DOHH2 (cell line): Measurements from ENCODE around the gene UBE2M.

Source experiments
- H3F3A ChIP-seq: fragments of 200-600 bp; sonication (generic), shearing (Covaris generic); 2 replicates; pipeline ENCODE4 v1.6.0; 2016; ENCODE audit warnings: antibody characterized with exemption, mild to moderate bottlenecking; ENCODE audit not compliant: control insufficient read depth, insufficient read depth
- H3K27ac ChIP-seq: fragments of 200-600 bp; sonication (generic); 2 replicates; pipeline ENCODE4 v1.5.1; 2014; ENCODE audit warnings: low read depth, mild to moderate bottlenecking, low read length, moderate library complexity
- H3K27me3 ChIP-seq: fragments of 200-600 bp; sonication (generic); 2 replicates; pipeline ENCODE4 v1.6.1; 2014; ENCODE audit warnings: mild to moderate bottlenecking, low read length, mixed read lengths; ENCODE audit not compliant: control insufficient read depth
- H3K36me3 ChIP-seq: fragments of 200-600 bp; sonication (generic); 2 replicates; pipeline ENCODE4 v1.6.1; 2014; ENCODE audit warnings: mild to moderate bottlenecking, low read length, moderate library complexity, mixed read lengths; ENCODE audit not compliant: control insufficient read depth
- H3K4me1 ChIP-seq: fragments of 200-600 bp; sonication (generic); 2 replicates; pipeline ENCODE4 v1.6.1; 2014; ENCODE audit warnings: mild to moderate bottlenecking, low read length, mixed read lengths; ENCODE audit not compliant: control insufficient read depth
- H3K4me2 ChIP-seq: fragments of 200-600 bp; sonication (generic); 2 replicates; pipeline ENCODE4 v1.6.0; 2014; ENCODE audit warnings: mild to moderate bottlenecking, low read length, moderate library complexity
- H3K4me3 ChIP-seq: fragments of 200-600 bp; sonication (generic); 2 replicates; pipeline ENCODE4 v1.5.1; 2014; ENCODE audit warnings: mild to moderate bottlenecking, low read length, mixed read lengths
- H3K79me2 ChIP-seq: fragments of 200-600 bp; sonication (generic); 2 replicates; pipeline ENCODE4 v1.6.1; 2014; ENCODE audit warnings: mild to moderate bottlenecking, low read length, mixed read lengths; ENCODE audit not compliant: control insufficient read depth
- H3K9me2 ChIP-seq: fragments of 200-600 bp; sonication (generic); replicated peaks from 2 replicates; pipeline ENCODE4 v1.6.1; 2014; ENCODE audit warnings: mild to moderate bottlenecking, low read length, mixed read lengths; ENCODE audit not compliant: control insufficient read depth
- H3K9me3 ChIP-seq: fragments of 200-600 bp; sonication (generic); 2 replicates; pipeline ENCODE4 v1.6.1; 2014; ENCODE audit warnings: antibody characterized with exemption, low read length, mixed read lengths; ENCODE audit not compliant: control insufficient read depth, insufficient read depth
- H4K20me1 ChIP-seq: fragments of 200-600 bp; sonication (generic); 2 replicates; pipeline ENCODE4 v1.6.0; 2014; ENCODE audit warnings: low read depth, mild to moderate bottlenecking, antibody characterized with exemption, low read length, moderate library complexity; ENCODE audit not compliant: control insufficient read depth, insufficient read depth
- EZH2phosphoT487 ChIP-seq: fragments of 200-600 bp; sonication (generic); IDR thresholded peaks from 2 replicates; pipeline ENCODE4 v1.6.1; 2017; ENCODE audit warnings: borderline replicate concordance, mild to moderate bottlenecking, antibody characterized with exemption, low read length, moderate library complexity, mixed read lengths
- TF ChIP-seq, protein P1 (sequence below): fragments of 200-600 bp; sonication (generic); IDR thresholded peaks from one replicate; pipeline ENCODE4 v1.5.1; 2014; ENCODE audit warnings: antibody characterized with exemption, mild to moderate bottlenecking, low read depth, low read length; ENCODE audit not compliant: poor library complexity, severe bottlenecking

UBE2M gene

DNA sequence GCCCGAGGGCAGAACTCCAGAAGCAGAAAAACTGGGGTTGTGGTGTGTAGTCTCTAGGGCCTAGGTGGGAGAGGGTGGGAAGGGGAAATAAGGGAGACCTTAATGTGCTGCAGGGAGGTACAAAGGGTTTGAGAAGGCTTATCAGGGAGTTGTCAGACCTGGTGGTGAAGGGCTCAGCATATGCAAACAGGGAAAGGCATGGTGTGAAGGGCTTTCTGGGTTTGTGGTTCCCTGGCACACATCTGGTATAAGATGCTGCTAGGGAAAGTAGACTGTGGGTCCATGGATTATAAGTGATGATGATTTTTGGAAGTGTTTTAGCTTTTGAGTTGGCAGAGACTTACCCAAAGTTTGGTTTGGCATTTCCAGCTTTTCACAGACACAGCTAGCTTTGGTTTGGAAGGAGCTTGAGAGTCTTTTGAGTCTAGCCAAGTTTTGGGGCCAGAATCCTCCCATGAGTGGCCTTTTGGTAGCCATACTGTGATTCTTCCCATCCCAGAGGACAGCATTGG is 12.3 kb downstream of the UBE2M start:
- Histone ChIP-seq H3K4me1 (peaks cover 27% of the 10 kb centered on the region), H3K36me3 (peaks cover 64% of the 10 kb centered on the region), H3K4me3 (peak overlapping the region; percentile 94), H3K27ac (peak overlapping the region; percentile 53; the same call in 1 of the 2 replicates), H3K27me3 (no peaks in the 10 kb centered on the region), H3K79me2 (peaks cover 54% of the 10 kb centered on the region), H3K4me2 (peak overlapping the region; percentile 91), H3K9me2 (no peaks in the 10 kb centered on the region), H3F3A (peaks cover 33% of the 10 kb centered on the region), H4K20me1 (peaks cover 26% of the 10 kb centered on the region), H3K9me3 (no peaks in the 10 kb centered on the region)
- TF ChIP-seq, protein P1, sequence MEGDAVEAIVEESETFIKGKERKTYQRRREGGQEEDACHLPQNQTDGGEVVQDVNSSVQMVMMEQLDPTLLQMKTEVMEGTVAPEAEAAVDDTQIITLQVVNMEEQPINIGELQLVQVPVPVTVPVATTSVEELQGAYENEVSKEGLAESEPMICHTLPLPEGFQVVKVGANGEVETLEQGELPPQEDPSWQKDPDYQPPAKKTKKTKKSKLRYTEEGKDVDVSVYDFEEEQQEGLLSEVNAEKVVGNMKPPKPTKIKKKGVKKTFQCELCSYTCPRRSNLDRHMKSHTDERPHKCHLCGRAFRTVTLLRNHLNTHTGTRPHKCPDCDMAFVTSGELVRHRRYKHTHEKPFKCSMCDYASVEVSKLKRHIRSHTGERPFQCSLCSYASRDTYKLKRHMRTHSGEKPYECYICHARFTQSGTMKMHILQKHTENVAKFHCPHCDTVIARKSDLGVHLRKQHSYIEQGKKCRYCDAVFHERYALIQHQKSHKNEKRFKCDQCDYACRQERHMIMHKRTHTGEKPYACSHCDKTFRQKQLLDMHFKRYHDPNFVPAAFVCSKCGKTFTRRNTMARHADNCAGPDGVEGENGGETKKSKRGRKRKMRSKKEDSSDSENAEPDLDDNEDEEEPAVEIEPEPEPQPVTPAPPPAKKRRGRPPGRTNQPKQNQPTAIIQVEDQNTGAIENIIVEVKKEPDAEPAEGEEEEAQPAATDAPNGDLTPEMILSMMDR, result no peak
- TF ChIP-seq EZH2phosphoT487, result no peak

DNA sequence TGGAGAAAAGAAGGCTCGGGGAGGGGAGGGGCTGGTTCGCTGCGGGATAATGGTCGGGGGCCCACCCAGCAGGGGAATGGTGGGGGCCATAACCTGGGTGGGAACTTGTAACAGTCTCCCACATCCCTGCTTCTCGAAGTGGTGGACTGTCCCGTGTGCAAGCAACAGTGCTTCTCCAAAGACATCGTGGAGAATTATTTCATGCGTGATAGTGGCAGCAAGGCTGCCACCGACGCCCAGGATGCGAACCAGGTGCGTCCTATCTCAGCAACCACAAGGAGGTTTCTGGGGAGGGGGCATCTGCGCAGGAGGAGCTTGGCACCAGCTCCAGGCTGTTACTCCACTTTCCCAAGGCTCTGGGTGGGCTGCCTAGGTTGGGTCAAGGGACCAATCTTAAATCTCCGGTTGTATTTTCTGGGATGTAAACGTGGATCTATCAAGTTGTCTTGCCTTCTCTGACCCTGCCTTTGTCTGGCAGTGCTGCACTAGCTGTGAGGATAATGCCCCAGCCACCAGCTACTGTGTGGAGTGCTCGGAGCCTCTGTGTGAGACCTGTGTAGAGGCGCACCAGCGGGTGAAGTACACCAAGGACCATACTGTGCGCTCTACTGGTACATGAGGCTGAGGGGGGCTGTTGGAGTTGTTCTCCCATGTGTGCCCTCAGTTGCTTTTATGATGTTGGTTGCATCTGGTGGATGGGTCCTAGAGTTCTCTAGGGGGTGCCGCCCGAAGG is 13.0 kb downstream of the UBE2M start:
- Histone ChIP-seq H3K79me2 (peaks cover 49% of the 10 kb centered on the region), H3K9me2 (no peaks in the 10 kb centered on the region), H3K27ac (peak overlapping the region; percentile 53), H3K9me3 (no peaks in the 10 kb centered on the region), H3K4me3 (peak overlapping the region; percentile 94), H4K20me1 (peaks cover 26% of the 10 kb centered on the region), H3K36me3 (peaks cover 58% of the 10 kb centered on the region), H3F3A (peaks cover 27% of the 10 kb centered on the region), H3K27me3 (no peaks in the 10 kb centered on the region), H3K4me2 (peak overlapping the region; percentile 91), H3K4me1 (peaks cover 27% of the 10 kb centered on the region)
- TF ChIP-seq, protein P1, result no peak
- no peak for TF ChIP-seq EZH2phosphoT487

DNA sequence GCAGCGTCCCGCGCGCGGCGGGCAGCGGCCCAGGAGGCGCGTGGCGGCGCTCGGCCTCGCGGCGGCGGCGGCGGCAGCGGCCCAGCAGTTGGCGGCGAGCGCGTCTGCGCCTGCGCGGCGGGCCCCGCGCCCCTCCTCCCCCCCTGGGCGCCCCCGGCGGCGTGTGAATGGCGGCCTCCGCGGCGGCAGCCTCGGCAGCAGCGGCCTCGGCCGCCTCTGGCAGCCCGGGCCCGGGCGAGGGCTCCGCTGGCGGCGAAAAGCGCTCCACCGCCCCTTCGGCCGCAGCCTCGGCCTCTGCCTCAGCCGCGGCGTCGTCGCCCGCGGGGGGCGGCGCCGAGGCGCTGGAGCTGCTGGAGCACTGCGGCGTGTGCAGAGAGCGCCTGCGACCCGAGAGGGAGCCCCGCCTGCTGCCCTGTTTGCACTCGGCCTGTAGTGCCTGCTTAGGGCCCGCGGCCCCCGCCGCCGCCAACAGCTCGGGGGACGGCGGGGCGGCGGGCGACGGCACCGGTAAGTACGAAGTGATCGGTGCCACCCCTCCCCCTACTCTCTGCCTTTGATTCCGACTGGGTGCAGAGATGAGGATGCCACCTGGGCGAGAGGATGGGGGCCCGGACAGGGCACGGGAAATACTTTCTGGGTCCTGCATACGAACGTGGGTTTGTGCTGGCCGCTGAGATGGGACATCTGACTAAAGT is 13.7 kb downstream of the UBE2M start:
- H3K79me2 ChIP-seq, result peaks cover 49% of the 10 kb centered on the region

More for the DNA sequence above, 13.7 kb downstream of the UBE2M start:
- Histone ChIP-seq H3K9me3 (no peaks in the 10 kb centered on the region), H3K27me3 (no peaks in the 10 kb centered on the region), H3K27ac (peak overlapping the region; percentile 82), H3K4me3 (peak overlapping the region; percentile 94), H3K4me1 (peaks cover 27% of the 10 kb centered on the region), H3K9me2 (no peaks in the 10 kb centered on the region), H3K36me3 (peaks cover 51% of the 10 kb centered on the region), H3K4me2 (peak overlapping the region; percentile 91), H4K20me1 (peaks cover 26% of the 10 kb centered on the region), H3F3A (peaks cover 27% of the 10 kb centered on the region)
- TF ChIP-seq, protein P1, result no peak
- TF ChIP-seq EZH2phosphoT487, result no peak
